Mucosa of rectum (tissue), 2 donors: ENCODE data around the gene SLC38A3.
A peak's percentile ranks its signal among the peaks of the same experiment; 100 is the strongest.

Source experiments
- H3K27ac ChIP-seq, 2 donors: one replicate each; pipeline ENCODE4 v1.7.0; 2013; ENCODE audit warnings: inconsistent platforms in 2 of 2, low read depth in 2 of 2, low read length in 2 of 2
- H3K27me3 ChIP-seq, 2 donors: one replicate each; pipeline ENCODE4 v1.7.0; 2013; ENCODE audit warnings: low read length in 2 of 2; ENCODE audit not compliant: control insufficient read depth in 2 of 2, insufficient read depth in 2 of 2
- H3K36me3 ChIP-seq, 2 donors: one replicate each; pipeline ENCODE4 v1.7.0; 2013; ENCODE audit warnings: low read length in 2 of 2; ENCODE audit not compliant: control insufficient read depth in 2 of 2, insufficient read depth in 2 of 2
- H3K4me1 ChIP-seq, 2 donors: one replicate each; pipeline ENCODE4 v1.7.0; 2013; ENCODE audit warnings: low read length in 2 of 2, mild to moderate bottlenecking in 1 of 2; ENCODE audit not compliant: control insufficient read depth in 2 of 2, insufficient read depth in 2 of 2
- H3K4me3 ChIP-seq, 2 donors: one replicate each; pipeline ENCODE4 v1.7.0; 2013; ENCODE audit warnings: low read length in 2 of 2
- H3K9ac ChIP-seq, 2 donors: one replicate each; pipeline ENCODE4 v1.7.0; 2013; ENCODE audit warnings: low read length in 2 of 2, low read depth in 1 of 2, mild to moderate bottlenecking in 1 of 2
- H3K9me3 ChIP-seq, 2 donors: one replicate each; pipeline ENCODE4 v1.7.0; 2013; ENCODE audit warnings: low read length in 2 of 2; ENCODE audit not compliant: control insufficient read depth in 2 of 2
- donor health status: healthy.
- donor health status: Normal muscosa, but diverticular disease.

The SLC38A3 gene

DNA sequence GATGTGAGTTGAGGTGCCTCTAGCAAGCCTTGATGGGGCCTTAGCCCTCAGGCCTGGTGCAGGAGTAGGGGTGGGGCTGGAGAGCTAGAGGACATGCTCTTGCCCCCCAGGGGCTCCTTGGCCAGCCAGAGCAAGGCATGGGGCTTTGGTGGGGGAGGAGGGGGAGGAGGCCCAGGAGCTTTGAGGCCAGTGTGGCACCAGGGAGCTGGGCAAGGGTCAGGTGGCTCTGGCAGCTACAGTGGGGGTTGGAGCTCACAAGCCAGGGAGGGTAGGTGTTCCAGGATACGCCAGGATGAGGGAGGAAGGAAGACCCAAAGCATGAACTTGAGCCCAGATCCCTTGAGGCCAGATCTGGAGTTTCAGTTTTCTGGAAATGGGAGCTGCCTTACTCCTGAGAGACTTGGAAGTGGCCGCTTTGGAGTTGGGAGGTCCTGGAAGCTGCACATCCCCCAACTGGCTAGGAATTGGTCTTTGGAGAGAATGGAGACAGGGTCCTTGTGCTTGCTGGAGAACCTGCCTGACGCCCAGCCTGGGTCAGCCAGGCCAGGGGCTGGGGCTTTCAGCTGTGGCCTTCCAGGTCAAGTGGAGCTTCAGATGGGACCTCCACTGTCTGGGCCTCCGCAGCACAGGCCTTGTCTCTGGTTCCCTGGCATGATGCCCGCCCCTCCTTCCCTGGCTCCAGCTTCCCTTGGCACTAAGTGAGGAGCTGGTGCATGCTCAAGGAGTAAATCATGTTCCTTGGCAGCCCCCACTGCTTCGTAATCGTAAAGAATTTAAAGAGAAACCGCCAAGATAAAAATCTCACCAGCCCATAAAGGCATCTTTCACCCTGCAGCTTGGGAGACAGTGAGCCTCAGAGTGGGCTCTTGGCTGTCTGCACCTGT is 41.3 kb upstream of the SLC38A3 start:
- Histone ChIP-seq H3K36me3 (no peaks in the 10 kb centered on the region), H3K9ac (no peak overlapping the region), H3K4me3 (no peak overlapping the region), H3K27ac (peak overlapping the region in 1 of 2 donors; percentile 20), H3K4me1 (peaks cover 59 to 74% of the 10 kb centered on the region in 2 donors), H3K9me3 (no peaks in the 10 kb centered on the region), H3K27me3 (no peaks in the 10 kb centered on the region)

DNA sequence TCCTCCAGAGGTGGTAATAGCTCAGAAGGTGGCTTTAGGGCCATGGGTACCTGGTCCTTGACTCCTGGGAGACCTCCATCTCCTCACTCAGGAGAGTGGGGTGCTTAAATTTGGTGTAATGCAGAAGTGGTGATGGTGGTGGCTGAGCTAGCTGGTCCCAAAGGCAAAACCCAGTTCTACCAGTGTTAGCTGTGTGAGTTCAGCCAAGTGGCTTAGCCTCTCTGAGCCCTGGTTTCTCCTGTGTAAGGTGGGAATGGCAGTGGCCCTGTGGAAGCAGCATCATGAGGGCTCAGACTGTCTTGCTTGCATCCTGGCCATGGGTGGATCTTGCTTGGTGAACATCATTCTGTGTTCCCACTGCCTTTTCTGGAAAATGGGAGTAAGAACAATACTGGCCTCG is 40.6 kb upstream of the SLC38A3 start:
- no peak overlapping the region for H3K9ac ChIP-seq
- no peaks in the 10 kb centered on the region for H3K27me3 ChIP-seq
- H3K27ac ChIP-seq = no peak overlapping the region
- H3K36me3 ChIP-seq = no peaks in the 10 kb centered on the region
- H3K4me1 ChIP-seq = peaks cover 55 to 71% of the 10 kb centered on the region in 2 donors
- H3K9me3 ChIP-seq = no peaks in the 10 kb centered on the region
- no peak overlapping the region for H3K4me3 ChIP-seq

DNA sequence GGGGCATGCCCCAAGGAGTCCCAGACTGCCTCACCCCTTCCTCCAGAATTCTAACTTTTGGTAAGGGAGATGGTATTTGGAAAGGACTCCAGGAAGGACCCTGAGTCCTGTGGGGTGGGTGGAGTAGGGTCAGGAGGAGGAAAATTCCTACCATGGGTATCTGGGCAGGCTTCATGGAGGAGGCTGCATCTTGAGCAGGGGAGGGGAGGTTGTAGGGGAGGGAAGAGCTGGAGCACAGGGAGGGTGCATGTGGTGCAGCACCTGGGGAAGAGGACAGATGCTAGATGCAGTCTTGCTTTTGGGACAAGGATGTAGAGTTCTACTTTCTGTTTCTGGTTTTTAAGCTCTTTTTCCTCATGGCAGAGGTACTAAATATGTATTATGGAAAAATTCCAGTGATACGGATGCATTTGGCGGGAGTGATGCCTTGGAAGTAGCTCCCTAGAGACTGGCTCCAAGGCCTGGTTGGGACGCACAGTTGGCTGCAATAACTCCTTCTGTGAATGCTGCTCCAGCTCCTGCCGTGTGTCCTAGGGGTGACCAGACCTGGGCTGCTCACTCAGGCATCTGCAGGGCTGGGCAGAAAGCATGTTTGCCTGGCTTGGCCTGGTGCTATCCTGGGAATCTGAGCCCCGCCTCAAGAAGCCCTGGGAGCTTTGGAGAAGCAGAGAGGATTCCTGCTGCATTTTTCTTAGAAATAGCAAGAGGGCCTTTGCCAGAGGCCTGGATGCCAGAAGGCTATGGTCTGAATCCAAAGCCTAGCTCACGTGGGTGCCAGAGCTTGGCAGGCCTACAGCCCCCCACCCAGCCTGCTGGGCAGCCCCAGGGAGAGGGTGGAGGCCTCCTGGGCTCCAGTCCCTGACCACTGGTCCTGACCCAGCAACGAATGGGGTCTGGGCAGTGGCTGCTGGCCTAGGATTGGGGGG is 39.8 kb upstream of the SLC38A3 start:
- no peaks in the 10 kb centered on the region for H3K27me3 ChIP-seq
- no peaks in the 10 kb centered on the region for H3K36me3 ChIP-seq
- peak overlapping the region in 1 of 2 donors; percentile 61 for H3K27ac ChIP-seq
- peaks cover 54 to 72% of the 10 kb centered on the region in 2 donors for H3K4me1 ChIP-seq
- H3K4me3 ChIP-seq = no peak overlapping the region
- H3K9me3 ChIP-seq = no peaks in the 10 kb centered on the region
- H3K9ac ChIP-seq = peak overlapping the region in 1 of 2 donors; percentile 54

- Histone ChIP-seq H3K36me3 (no peaks in the 10 kb centered on the region), H3K27me3 (no peaks in the 10 kb centered on the region), H3K9ac (peak overlapping the region in 1 of 2 donors; percentile 54), H3K4me1 (peaks cover 51 to 68% of the 10 kb centered on the region in 2 donors), H3K27ac (peak overlapping the region in 1 of 2 donors; percentile 61), H3K9me3 (no peaks in the 10 kb centered on the region), H3K4me3 (no peak overlapping the region)
Measured at GRCh38 chr3:50165910-50166538, 39.0 kb upstream of the SLC38A3 start.

DNA sequence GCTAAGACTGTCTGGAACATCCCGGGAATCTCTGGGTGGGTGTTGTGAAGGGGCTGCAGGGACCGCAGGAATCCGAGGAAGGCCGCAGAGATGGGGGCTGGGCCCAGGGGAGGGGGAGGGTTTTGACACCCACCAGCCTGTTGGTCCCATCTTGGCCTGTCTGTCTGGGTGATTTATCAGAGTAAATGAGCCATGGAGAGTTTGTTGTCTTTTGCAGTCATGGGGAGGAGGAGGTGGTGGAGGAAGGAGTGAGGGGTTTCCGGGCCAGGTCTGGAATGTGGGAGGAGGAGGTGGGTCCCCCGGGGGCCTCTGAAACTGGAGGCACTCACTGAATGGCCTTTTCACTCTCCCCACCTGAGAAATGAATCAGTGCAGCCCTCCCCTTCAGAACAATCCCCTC is 38.5 kb upstream of the SLC38A3 start:
- Histone ChIP-seq H3K27me3 (no peaks in the 10 kb centered on the region), H3K4me3 (no peak overlapping the region), H3K4me1 (peaks cover 49 to 68% of the 10 kb centered on the region in 2 donors), H3K27ac (peak overlapping the region; percentile 40 to 61), H3K9ac (peak overlapping the region in 1 of 2 donors; percentile 33), H3K36me3 (no peaks in the 10 kb centered on the region), H3K9me3 (no peaks in the 10 kb centered on the region)

DNA sequence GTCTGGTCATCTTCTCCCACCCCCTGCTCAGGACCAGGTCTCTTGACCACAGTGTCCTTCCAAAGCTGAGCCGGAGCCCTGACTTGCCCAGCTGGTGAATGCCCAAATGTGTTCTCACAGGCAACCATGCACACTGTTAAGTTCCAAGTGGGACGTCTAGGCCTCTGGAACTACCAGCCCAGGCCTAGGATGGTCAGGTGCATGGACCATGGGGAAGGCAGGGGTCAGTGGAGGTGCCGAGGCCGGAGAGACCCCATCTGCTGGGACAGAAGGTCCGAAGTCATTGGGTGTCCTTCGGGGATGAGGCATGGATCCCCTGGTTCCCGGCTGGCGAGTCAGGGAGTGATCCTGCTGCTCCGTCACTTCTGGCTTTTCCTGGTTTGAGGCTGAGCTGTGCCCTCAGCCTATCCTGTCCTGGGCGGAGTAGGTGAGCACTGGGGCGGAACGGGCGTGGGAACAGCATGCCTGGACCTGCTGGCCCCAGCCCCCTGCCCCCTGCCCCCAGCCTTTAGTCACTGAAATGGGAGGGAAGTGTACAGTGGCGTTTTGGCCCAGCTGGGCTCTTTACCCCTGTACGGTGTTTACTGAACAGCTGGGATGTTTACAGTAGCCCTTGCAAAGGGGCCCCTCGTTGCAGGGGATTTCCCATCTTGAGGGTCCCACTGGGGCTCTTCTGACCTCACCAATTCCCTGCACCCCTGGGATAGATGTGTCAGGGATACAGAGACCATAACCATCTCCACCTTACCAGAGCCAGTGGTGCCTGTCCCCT is 37.8 kb upstream of the SLC38A3 start:
- Histone ChIP-seq H3K4me3 (no peak overlapping the region), H3K36me3 (no peaks in the 10 kb centered on the region), H3K9me3 (no peaks in the 10 kb centered on the region), H3K27me3 (no peaks in the 10 kb centered on the region), H3K4me1 (peaks cover 49 to 68% of the 10 kb centered on the region in 2 donors), H3K27ac (peak overlapping the region; percentile 40 to 59), H3K9ac (peak overlapping the region in 1 of 2 donors; percentile 33)

- no peaks in the 10 kb centered on the region for H3K36me3 ChIP-seq
- no peaks in the 10 kb centered on the region for H3K9me3 ChIP-seq
- no peak overlapping the region for H3K9ac ChIP-seq
- H3K27ac ChIP-seq = peak overlapping the region in 1 of 2 donors; percentile 48
- no peak overlapping the region for H3K4me3 ChIP-seq
- peaks cover 53 to 68% of the 10 kb centered on the region in 2 donors for H3K4me1 ChIP-seq
- no peaks in the 10 kb centered on the region for H3K27me3 ChIP-seq
Measured at GRCh38 chr3:50167841-50168209, 37.2 kb upstream of the SLC38A3 start.

GRCh38 chr3:50168388-50168787 is 36.7 kb upstream of the SLC38A3 start:
- H3K4me3 ChIP-seq = no peak overlapping the region
- no peaks in the 10 kb centered on the region for H3K36me3 ChIP-seq
- H3K27ac ChIP-seq = peak overlapping the region in 1 of 2 donors; percentile 48
- H3K9ac ChIP-seq = no peak overlapping the region
- H3K27me3 ChIP-seq = no peaks in the 10 kb centered on the region
- H3K9me3 ChIP-seq = no peaks in the 10 kb centered on the region
- peaks cover 52 to 65% of the 10 kb centered on the region in 2 donors for H3K4me1 ChIP-seq

- Histone ChIP-seq H3K9ac (no peak overlapping the region), H3K4me3 (no peak overlapping the region), H3K27ac (no peak overlapping the region), H3K4me1 (peaks cover 51 to 65% of the 10 kb centered on the region in 2 donors), H3K27me3 (no peaks in the 10 kb centered on the region), H3K9me3 (no peaks in the 10 kb centered on the region), H3K36me3 (no peaks in the 10 kb centered on the region)
Measured at GRCh38 chr3:50168791-50169190, 36.3 kb upstream of the SLC38A3 start.
